ENCODE data around the gene R3HCC1L.

Gene R3HCC1L

DNA sequence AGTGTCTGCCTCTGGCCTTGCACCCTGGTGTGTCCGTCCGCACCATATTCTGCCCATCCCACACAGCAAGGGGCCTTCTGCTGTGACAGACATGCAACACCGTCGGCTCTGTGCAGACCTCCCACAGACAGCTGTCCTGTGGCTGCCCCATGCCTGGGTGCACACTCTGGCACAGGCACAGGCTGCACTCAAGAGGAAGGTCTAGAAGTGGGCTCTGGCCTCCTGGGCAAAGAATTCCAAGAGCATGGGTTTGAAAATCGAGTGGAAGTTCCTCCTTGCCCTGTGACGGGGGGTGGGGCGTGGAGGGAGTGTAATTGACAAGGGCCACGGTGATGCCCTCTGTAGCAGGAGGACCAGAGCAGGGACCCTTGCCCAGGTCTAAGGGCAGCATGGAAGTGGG lies 137.8 kb downstream of the R3HCC1L start:
- in situ Hi-C loops (cut with MboI; ENCODE audit: low sequenced_read_pairs), result no loop called here

DNA sequence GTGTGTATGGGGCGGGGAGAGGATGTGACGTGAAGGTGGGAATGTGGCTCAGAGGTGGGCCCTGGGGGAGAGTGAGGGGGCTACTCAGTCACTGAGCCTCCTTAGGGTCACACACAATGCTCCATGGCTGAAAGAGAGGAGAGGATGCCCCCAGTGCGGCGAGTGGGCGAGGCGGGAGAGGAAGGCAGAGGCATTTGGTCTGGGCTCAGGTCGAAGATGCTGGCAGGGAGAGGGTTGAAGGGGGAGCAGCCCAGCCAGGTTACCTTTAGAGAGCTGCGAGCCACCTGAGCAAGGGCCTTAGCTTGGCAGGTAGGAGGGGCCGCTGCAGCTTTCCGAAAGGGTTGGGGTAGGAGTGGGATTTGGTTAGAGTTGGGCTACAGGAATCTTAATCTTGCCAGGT lies 138.2 kb downstream of the R3HCC1L start:
- in situ Hi-C loops (cut with MboI; ENCODE audit: low sequenced_read_pairs), result no loop called here

DNA sequence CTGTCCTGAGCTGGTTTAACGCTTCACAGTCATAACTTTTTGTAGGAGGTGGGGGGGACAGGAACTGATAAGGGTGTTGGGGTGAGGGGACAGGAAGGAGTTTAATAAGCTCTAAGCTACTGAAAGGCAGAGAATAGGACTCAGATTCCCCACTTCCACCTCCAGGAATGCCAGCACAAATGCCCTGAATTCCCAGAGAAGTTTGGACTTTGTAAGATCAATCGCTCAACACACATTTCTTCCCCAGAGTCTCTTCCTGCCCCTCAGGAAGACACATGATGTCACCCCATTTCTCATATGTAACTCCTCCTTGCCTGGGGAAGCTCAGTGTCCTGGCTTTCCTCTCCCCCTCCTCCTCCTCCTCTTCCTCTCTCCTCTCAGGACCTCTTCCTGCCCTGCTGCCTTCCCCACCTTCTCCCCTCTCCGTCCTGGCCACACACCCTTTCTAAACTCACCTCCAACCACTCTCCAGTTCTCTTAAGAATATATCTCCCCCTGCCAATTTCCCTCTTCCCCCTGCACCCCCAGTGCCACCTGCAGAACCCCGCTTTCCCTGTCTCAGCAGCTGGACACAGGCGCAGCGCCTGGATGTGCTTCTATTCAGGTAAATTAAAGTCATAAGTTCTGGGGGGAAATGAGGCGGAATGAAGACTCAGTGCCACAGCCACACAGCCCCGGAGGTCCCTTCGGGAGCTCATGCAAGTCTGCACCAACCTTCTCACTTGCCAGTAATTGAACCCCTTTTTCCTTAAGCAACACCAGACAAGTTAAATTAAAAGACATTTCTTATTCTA lies 138.8 kb downstream of the R3HCC1L start:
- in situ Hi-C loops (cut with MboI; ENCODE audit: low sequenced_read_pairs), result no loop called here

DNA sequence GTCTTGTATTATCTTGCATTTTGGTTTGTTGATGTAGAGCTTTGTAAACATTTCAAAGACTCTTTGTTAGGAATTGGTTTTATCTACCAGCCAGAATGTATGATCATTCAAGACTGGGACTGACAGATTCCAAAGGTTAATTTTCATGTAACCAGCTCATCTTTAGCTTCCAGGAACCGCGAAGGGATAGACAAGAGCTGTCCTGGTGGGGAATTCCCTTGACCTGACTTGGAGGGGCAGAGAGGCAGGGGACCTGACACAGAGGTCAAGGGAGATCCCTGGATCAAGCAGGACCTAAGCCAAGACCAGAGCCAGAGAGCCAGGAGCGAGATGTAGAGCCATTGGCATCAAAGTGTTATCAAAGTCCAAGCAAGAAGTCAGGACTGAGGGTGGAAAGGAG lies 140.1 kb downstream of the R3HCC1L start:
- in situ Hi-C loops (cut with MboI; ENCODE audit: low sequenced_read_pairs), result no loop called here

DNA sequence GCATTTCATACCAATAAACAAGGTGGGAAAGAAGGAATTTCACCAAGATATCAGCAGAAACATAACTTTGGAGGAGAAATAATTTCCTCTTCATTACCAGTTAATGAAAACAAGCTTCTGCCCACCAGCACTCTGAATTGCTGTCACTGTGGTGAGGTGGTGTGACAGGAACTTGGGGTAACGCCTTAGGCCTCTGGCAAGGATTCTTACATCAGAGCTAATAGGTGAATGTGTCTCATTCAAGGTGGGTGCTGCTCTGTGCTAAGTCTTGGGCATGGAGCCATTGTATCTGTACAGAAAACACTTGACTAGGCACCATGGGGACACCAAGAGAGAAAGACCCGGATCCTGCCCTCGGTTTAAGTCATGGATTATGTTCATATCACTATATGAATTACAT lies 141.9 kb downstream of the R3HCC1L start:
- in situ Hi-C loops (cut with MboI; ENCODE audit: low sequenced_read_pairs), result no loop called here

DNA sequence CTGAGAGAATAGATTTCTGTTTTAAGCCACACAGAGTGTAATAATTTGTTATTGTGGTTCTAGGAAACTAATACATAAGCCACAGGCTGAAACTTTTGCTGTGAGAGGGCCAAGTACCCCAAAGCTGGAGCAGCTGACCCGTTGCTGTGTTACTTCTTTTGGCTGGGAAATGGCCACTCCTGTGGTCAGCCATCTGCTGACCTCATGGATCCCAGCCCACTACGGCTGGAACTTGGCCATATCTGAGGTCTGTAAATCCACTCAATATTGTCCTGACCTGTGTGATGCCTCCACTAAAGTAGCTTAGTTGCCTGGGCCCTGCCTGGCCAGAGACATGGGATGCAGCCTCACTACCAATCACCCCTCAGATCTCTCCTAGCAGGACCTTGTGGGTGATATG lies 151.0 kb downstream of the R3HCC1L start:
- in situ Hi-C loops (cut with MboI; ENCODE audit: low sequenced_read_pairs), result no loop called here

DNA sequence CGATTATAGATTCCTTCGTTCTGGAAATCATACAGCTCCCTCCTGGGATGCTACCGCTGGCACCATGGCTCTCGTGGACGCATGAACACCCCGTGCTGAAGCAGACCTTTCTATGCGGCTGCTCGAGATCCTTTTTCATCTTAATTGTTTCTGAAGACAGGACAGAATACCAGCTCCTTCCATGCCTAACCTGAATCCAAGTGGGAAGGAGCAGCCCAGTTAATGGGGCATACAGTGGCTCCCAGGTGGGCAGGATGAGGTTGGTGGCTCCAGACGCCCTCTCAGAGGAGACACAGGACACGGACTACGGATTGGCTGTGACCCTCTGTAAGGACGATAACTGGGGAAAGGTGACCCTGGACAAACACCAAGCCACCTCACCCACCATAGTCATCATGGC lies 152.0 kb downstream of the R3HCC1L start:
- in situ Hi-C loops (cut with MboI; ENCODE audit: low sequenced_read_pairs), result no loop called here

DNA sequence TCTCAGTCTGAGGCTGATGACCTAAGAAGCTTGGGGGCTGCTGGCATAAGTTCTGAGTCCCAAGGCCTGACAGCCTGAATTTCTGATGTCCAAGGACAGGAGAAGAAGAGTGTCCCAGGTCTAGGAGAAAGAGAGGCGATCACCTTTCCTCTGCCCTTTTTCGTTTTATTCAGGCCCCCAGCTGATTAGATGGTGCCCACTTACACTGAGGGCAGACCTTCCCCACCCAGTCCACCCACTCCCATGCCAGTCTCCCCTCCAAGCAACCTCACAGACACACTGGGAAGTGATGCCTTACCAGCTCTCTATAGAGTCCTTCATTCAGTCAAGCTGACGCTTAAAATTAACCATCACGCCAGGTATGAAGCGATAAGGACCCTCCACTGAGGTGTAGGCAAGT lies 152.9 kb downstream of the R3HCC1L start:
- in situ Hi-C loops (cut with MboI; ENCODE audit: low sequenced_read_pairs), result no loop called here

DNA sequence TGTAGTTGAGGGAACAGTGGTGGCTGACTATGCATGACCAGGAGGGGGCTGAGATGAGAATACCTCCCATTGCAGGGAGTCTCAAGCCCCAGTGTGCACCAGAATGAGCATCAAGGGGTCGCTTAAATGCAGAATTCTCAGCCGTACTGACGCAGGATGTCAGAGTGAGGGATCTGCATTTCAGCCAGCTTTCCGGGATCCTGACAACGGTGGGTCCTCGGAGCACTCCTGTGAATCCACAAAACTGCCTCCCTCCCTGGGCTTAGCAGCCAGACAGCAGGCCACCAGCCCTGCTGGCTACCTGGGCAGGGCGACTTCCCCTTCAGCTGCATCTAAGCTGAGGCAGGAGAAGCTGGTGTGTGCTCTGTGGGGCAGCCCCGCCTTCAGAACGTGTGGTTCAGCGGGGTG lies 155.3 kb downstream of the R3HCC1L start:
- in situ Hi-C loops (cut with MboI; ENCODE audit: low sequenced_read_pairs), result no loop called here

DNA sequence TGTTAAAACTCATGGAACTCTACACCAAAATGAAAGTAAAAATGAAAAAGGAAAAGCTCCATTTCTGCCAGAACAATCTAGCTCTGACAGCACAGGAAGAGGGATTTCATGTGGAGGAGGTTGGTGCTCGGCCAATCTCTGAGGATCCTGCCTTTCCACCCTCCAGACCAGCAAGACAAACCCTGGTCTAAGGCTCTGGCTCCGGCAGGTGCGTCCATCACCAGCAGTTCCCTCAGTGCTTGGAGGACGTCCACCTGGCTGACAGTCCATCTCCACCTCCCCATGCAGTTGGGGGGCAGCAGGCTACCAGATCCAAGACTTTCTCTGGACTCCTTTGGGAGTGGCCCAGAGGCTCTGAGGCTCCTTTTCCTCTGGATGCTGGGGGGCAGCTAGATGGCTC lies 158.5 kb downstream of the R3HCC1L start:
- in situ Hi-C loops (cut with MboI; ENCODE audit: low sequenced_read_pairs), result no loop called here

DNA sequence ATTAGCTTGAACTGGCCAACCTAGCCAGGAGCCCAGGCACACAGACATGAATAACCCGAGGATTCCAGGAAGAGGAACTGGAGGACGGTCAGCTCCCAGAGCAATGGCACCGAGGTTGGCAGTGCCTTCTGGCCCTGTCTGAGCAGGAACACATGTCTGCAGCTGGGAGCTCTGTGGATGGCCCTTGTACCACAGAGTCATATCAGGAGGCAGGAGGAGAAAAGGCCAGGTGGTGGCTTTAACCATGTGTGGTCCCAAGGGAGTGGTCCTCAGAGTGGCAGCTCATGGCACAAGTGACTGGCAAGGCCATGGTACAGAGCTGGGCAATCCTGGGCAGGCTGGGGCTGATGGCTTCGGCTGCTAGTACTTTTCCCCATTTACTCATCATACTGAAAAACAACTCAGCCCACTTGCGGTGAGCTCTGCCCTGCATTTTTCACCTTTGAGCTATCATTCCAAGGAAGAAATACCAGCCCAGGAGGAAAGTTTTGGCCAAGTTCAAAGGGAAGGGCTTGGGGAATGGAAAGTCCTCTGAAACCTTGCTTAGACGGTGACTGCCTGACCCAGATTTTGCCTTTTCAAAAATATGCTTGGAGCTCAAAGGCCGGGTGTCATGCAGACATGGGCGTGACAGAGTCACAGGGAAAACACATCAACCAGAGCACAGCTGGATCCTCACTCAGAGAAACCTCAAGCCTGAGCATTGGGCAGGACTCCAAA lies 159.3 kb downstream of the R3HCC1L start:
- in situ Hi-C loops (cut with MboI; ENCODE audit: low sequenced_read_pairs), result no loop called here

DNA sequence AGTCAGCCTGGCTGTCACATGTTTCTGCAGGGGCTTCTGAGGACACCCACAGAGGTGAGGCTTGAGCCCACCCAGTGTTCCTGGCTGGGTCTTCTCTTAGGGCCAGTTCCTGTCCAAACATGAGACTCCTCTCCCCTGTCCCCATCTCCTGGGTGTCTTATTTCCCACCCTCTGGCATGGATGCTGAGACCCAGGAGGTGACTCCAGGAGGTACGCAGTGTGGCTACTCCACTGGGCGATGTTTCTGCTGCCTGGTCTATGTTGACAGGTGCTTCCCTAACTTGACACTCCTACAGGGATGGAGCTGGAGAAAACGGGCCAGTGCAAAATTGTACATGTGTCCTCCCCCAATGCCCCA lies 159.8 kb downstream of the R3HCC1L start:
- in situ Hi-C loops (cut with MboI; ENCODE audit: low sequenced_read_pairs), result no loop called here

Measured in HL-60/S4 treated with retinoic acid at 250 ng/mL for 4 days and 3 days (cell line).